Neural cell (in vitro differentiated cells): Measurements from ENCODE around the gene LYPD6B. TPM values are rescaled to one million over a fixed set of nuclear protein-coding genes. Genes with fewer than 3 reads are reported as not detected.

Experiments used
- H2AFZ ChIP-seq: fragments of 200-600, 300-800 bp; sonication (generic), shearing (Covaris generic); 2 replicates; pipeline ENCODE4 v1.6.0; 2014; ENCODE audit warnings: low read depth, mild to moderate bottlenecking, antibody characterized with exemption, low read length, moderate library complexity
- H3F3A ChIP-seq: fragments of 200-600 bp; shearing (Covaris generic); 2 replicates; pipeline ENCODE4 v1.6.1; 2016; ENCODE audit warnings: mild to moderate bottlenecking, moderate library complexity, mixed read lengths, antibody characterized with exemption, low read length; ENCODE audit not compliant: insufficient read depth, poor library complexity, severe bottlenecking
- H3K27ac ChIP-seq: fragments of 200-600, 300-800 bp; sonication (generic), shearing (Covaris generic); 2 replicates; pipeline ENCODE4 v1.5.1; 2014; ENCODE audit warnings: mild to moderate bottlenecking, low read length, moderate library complexity
- H3K27me3 ChIP-seq: fragments of 300-800, 200-600 bp; sonication (generic), shearing (Covaris generic); 2 replicates; pipeline ENCODE4 v1.6.0; 2014; ENCODE audit warnings: mild to moderate bottlenecking, low read depth, low read length, moderate library complexity; ENCODE audit not compliant: insufficient read depth
- H3K36me3 ChIP-seq: fragments of 300-800, 200-600 bp; sonication (generic), shearing (Covaris generic); 2 replicates; pipeline ENCODE4 v1.5.1; 2014; ENCODE audit warnings: mild to moderate bottlenecking, antibody characterized with exemption, low read length, moderate library complexity; ENCODE audit not compliant: insufficient read depth
- H3K4me2 ChIP-seq: fragments of 300-800, 200-600 bp; sonication (generic), shearing (Covaris generic); 2 replicates; pipeline ENCODE4 v1.6.0; 2014; ENCODE audit warnings: mild to moderate bottlenecking, low read length
- H3K4me3 ChIP-seq: fragments of 300-800, 200-600 bp; sonication (generic), shearing (Covaris generic); 2 replicates; pipeline ENCODE4 v1.5.1; 2014; ENCODE audit warnings: mild to moderate bottlenecking, low read length, moderate library complexity
- H3K79me2 ChIP-seq: fragments of 200-600 bp; shearing (Covaris generic); replicated peaks from 2 replicates; pipeline ENCODE4 v1.6.0; 2014; ENCODE audit warnings: mild to moderate bottlenecking, low read length, moderate library complexity; ENCODE audit not compliant: insufficient read depth
- H3K9ac ChIP-seq: fragments of 300-800, 200-600 bp; sonication (generic), shearing (Covaris generic); 2 replicates; pipeline ENCODE4 v1.6.1; 2016; ENCODE audit warnings: mild to moderate bottlenecking, low read length, mixed read lengths
- H3K9me2 ChIP-seq: fragments of 200-600 bp; shearing (Covaris generic); 2 replicates; pipeline ENCODE4 v1.6.1; 2016; ENCODE audit warnings: mild to moderate bottlenecking, low read length, mixed read lengths; ENCODE audit not compliant: insufficient read depth
- H3K9me3 ChIP-seq: fragments of 200-600, 300-800 bp; sonication (generic), shearing (Covaris generic); 2 replicates; pipeline ENCODE4 v1.6.1; 2016; ENCODE audit warnings: mild to moderate bottlenecking, mixed run types, low read length, moderate library complexity, mixed read lengths
- H4K20me1 ChIP-seq: fragments of 200-600 bp; shearing (Covaris generic); 2 replicates; pipeline ENCODE4 v1.6.1; 2016; ENCODE audit warnings: mild to moderate bottlenecking, mixed run types; ENCODE audit not compliant: insufficient read depth
- EP300 ChIP-seq: fragments of 450-650 bp; conservative IDR thresholded peaks from 2 replicates; pipeline ENCODE4 v1.6.1; 2014; ENCODE audit warnings: antibody characterized with exemption, mild to moderate bottlenecking, moderate library complexity; ENCODE audit not compliant: poor library complexity, severe bottlenecking
- EZH2 ChIP-seq: fragments of 200-600, 300-800 bp; shearing (Covaris generic), sonication (generic); IDR thresholded peaks from 2 replicates; pipeline ENCODE4 v1.6.1; 2014; ENCODE audit warnings: antibody characterized with exemption, low read length, borderline replicate concordance, mild to moderate bottlenecking; ENCODE audit not compliant: insufficient read depth, poor library complexity, severe bottlenecking
- MXI1 ChIP-seq: fragments of 450-650 bp; conservative IDR thresholded peaks from 2 replicates; pipeline ENCODE4 v1.6.1; 2014; ENCODE audit warnings: antibody characterized with exemption, mild to moderate bottlenecking; ENCODE audit not compliant: poor library complexity, severe bottlenecking
- POLR2AphosphoS5 ChIP-seq: IDR thresholded peaks from 2 replicates; pipeline ENCODE4 v1.6.1; 2012
- RAD21 ChIP-seq: fragments of 450-650 bp; conservative IDR thresholded peaks from 2 replicates; pipeline ENCODE4 v1.6.1; 2014; ENCODE audit warnings: antibody characterized with exemption, mild to moderate bottlenecking, moderate library complexity
- REST ChIP-seq: IDR thresholded peaks from 2 replicates; pipeline ENCODE4 v1.6.1; 2012; ENCODE audit warnings: borderline replicate concordance
- SMC3 ChIP-seq: fragments of 450-650 bp; conservative IDR thresholded peaks from 2 replicates; pipeline ENCODE4 v1.6.1; 2014; ENCODE audit warnings: antibody characterized with exemption, mild to moderate bottlenecking, moderate library complexity; ENCODE audit not compliant: poor library complexity
- TAF1 ChIP-seq: IDR thresholded peaks from 2 replicates; pipeline ENCODE4 v1.6.1; 2012; ENCODE audit warnings: low read depth
- polyA plus RNA-seq: library from polyadenylated mRNA; depleted of rRNA; stranded (reverse); fragments of >200 nt; gene quantifications from 2 replicates; pipeline ENCODE4 v1.2.3, GENCODE V29; 2014
- TF ChIP-seq, protein P1 (sequence below): fragments of 450-650 bp; IDR thresholded peaks from 2 replicates; pipeline ENCODE4 v1.5.1; 2014; ENCODE audit warnings: antibody characterized with exemption, mild to moderate bottlenecking, moderate library complexity; ENCODE audit not compliant: poor library complexity, severe bottlenecking

Gene LYPD6B
- polyA plus RNA-seq, 1 donor from 2014 or later, result 0.68 TPM

- Histone ChIP-seq H2AFZ (no peak overlapping the region), H3K4me2 (no peak overlapping the region), H3K79me2 (no peaks in the 10 kb centered on the region), H3K9me3 (no peaks in the 10 kb centered on the region), H3K9me2 (no peaks in the 10 kb centered on the region), H3K27ac (no peak overlapping the region), H3F3A (no peaks in the 10 kb centered on the region), H3K9ac (no peak overlapping the region), H3K36me3 (no peaks in the 10 kb centered on the region), H3K4me3 (no peak overlapping the region), H4K20me1 (no peaks in the 10 kb centered on the region), H3K27me3 (no peaks in the 10 kb centered on the region)
- TF ChIP-seq SMC3, result no peak
- TF ChIP-seq RAD21, result no peak
- no peak for TF ChIP-seq REST
- TF ChIP-seq EP300, result no peak
- TF ChIP-seq TAF1, result no peak
These were observed 166.2 kb downstream of the LYPD6B start for GRCh38 chr2:149204686-149205085.

DNA sequence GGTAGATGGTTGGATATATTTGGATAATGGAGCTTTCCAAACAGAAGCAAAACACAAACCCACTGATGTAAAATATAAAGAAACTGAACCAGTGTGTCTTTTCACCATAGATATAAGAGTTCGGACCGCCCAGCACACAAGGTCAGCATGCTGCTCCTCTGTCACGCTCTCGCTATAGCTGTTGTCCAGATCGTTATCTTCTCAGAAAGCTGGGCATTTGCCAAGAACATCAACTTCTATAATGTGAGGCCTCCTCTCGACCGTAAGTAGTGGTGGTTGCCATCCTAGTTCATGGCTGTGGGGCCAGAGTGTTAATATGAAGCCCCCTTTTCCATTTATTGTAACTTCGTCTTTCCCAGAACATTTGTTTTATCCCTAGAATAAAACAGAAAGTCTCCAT, 166.6 kb downstream of the LYPD6B start:
- Histone ChIP-seq H3K4me3 (no peak overlapping the region), H3K4me2 (no peak overlapping the region)

More for the DNA sequence above, 166.6 kb downstream of the LYPD6B start:
- Histone ChIP-seq H2AFZ (no peak overlapping the region), H3K27me3 (no peaks in the 10 kb centered on the region), H3K9me3 (no peaks in the 10 kb centered on the region), H3K27ac (no peak overlapping the region), H4K20me1 (no peaks in the 10 kb centered on the region), H3K36me3 (no peaks in the 10 kb centered on the region), H3K79me2 (no peaks in the 10 kb centered on the region), H3F3A (no peaks in the 10 kb centered on the region), H3K9me2 (no peaks in the 10 kb centered on the region), H3K9ac (no peak overlapping the region)
- TF ChIP-seq EZH2 (no peak), TAF1 (no peak), EP300 (no peak), POLR2AphosphoS5 (no peak), MXI1 (no peak), SMC3 (no peak), REST (no peak), RAD21 (no peak)
- TF ChIP-seq, protein P1, sequence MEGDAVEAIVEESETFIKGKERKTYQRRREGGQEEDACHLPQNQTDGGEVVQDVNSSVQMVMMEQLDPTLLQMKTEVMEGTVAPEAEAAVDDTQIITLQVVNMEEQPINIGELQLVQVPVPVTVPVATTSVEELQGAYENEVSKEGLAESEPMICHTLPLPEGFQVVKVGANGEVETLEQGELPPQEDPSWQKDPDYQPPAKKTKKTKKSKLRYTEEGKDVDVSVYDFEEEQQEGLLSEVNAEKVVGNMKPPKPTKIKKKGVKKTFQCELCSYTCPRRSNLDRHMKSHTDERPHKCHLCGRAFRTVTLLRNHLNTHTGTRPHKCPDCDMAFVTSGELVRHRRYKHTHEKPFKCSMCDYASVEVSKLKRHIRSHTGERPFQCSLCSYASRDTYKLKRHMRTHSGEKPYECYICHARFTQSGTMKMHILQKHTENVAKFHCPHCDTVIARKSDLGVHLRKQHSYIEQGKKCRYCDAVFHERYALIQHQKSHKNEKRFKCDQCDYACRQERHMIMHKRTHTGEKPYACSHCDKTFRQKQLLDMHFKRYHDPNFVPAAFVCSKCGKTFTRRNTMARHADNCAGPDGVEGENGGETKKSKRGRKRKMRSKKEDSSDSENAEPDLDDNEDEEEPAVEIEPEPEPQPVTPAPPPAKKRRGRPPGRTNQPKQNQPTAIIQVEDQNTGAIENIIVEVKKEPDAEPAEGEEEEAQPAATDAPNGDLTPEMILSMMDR, result no peak
